EH (cell line): ENCODE data around the gene PNMA8A.

Experiments used
- DNase-seq: peaks from one replicate; pipeline ENCODE4 v3.0.0-alpha.2; 2015; ENCODE audit warnings: low read depth

PNMA8A gene

DNA sequence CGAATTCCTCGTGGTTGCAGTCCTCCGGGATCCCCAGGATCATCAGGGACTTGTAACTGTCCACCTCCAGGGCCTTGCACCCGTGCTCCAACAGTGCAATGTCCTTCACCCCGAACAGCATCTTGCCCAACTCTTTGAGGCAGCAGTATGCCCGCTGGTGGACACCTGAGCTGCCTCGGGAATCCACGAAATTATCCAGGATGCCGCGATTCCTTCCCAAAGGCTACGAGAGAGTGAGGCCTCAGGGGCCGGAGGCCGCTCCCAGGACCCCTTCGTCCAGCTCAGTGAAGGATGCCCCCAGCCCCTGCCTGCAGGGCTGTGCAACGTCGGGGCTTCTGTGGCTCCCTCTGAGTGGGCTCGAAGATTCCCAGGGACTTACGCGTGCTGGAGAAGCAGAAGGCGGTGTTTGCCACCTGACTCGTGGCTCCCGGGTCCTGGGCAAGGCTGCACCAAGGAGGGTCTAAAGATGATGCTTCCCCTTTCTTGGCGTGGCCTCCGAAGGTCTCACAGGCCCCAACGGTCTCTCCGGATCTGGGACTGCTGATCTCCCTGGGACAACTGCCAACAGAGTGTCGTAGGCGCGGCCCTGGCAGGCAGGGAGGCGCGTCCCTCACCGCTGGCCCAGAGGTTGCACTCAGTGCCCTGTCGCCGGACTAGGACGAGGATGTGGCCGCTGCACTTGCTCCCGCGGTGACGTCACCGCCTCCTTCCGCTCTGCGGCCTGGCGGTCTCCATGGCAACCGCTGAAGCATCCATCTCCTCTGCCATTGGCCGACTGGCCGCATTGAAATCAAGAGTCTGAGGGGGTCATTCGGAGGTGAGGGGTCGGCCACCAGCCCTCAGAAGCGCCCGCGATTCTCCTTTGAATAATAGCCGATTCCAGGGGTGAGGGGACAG, 42.9 kb downstream of the PNMA8A start, which contains the start of gene PNMA8C:
TSS of gene PNMA8C (minus strand) at position 698 of the 897 bp plus-strand sequence. CDS start at position 121, 577 bp downstream.
- DNase-seq = peak; percentile 75

DNA sequence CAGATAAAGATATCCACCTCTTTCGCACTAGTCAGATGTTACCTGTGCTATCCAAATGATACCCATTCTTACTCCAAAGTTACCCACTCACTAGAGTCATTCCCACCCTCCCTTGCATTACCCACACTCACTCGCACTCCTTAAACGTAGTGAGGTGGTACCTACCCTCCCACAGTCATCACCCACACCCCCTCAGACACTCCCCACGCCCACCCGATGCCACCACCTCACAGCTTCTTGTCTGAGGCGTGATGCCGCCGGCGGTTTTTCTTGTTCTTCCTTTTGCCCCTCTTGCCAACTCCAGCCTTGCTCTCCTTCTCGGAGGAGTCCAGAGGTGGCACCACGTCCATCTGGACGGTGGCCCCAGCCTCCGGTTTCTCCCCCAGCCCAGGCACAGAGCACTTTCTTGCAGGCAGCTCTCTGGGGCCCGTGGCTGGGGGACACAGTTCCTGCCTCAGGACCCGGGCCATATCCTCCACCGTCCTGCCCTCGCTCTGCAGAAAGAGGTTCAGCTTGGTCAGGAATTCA, 43.8 kb downstream of the PNMA8A start:
- no peak for DNase-seq

GRCh38 chr19:46426506-46427162, 44.7 kb downstream of the PNMA8A start:
- peak; percentile 83 for DNase-seq

- peak; percentile 29 for DNase-seq
These were observed 45.3 kb downstream of the PNMA8A start for GRCh38 chr19:46426035-46426505.

- DNase-seq = no peak
These were observed 48.2 kb downstream of the PNMA8A start for GRCh38 chr19:46423188-46423587.

DNA sequence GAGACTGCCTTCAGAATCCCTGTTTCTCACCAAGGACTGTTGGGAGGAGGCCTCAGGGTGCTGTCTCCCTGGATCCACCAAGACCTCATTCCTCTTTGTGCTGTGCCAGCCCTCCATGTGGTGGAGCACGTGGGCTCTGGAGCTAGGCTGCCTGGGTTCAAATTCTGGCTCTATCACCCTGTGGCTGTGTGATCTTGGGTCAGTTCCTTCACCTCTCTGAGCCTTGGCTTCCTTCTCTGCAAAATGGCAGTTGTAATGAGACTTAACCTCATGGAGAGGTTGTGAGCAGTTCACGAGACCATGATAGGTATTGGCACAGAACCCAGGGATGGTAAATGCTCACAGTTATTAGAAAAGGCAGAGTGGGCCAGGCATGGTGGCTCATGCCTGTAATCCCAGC, 49.0 kb downstream of the PNMA8A start:
- no peak for DNase-seq

DNA sequence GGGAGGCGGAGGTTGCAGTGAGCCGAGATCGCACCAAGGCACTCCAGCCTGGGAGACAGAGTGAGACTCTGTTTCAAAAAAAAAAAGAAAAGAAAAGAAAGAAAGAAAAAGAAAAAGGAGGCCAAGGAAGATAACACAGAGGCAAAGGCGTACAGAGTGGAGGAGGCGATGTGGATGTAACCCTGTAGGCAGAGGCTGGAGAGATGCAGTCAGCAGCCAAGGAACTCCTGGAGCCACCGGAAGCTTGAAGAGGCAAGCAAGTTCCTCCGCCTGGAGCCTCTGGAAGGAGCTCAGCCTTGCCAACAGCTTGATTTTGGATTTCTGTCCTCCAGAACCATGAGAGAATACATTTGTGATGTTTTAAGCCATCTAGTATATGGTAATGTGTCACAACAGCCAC, 51.3 kb downstream of the PNMA8A start:
- no peak for DNase-seq
